Measurements from ENCODE around the gene RABIF.
"Not testable (repeated sequence)": the region's sequence is repeated elsewhere in the genome, so short reads cannot be mapped to it uniquely, and the experiment has no call there.

RABIF gene

GRCh38 chr1:202831906-202832305 lies 57.0 kb downstream of the RABIF start:
- DNase-seq, result no peak

DNA sequence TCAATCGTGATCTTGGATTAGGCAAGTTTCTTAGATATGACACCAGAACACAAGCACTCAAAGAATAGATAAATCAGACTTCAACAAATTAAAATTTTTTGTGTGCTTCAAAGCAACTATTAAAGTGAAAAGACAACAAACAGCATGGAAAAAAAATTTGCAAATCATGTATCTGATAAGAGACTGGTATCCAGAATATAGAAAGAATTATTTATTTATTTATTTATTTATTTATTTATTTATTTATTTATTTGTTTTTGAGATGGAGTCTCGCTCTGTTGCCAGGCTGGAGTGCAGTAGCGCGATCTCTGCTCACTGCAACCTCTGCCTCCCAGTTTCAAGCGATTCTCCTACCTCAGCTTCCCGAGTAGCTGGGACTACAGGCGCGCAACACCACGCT lies 59.7 kb downstream of the RABIF start:
- DNase-seq, result not testable (repeated sequence)

All from C1 segment of cervical spinal cord (tissue), 14 donors.